K562 (cell line): ENCODE data around the gene NFRKB. TPM values are rescaled to one million over a fixed set of nuclear protein-coding genes. Genes with fewer than 3 reads are reported as not detected.

Source experiments
- ADNP ChIP-seq: fragments of 200-800 bp; sonication (Bioruptor generic); IDR thresholded peaks from 2 replicates; pipeline ENCODE4 v1.6.1; 2016; ENCODE audit warnings: missing genetic modification characterization, missing compliant biosample characterization
- ASH1L ChIP-seq: fragments of 450-650 bp; IDR thresholded peaks from 2 replicates; pipeline ENCODE4 v1.6.1; 2018; ENCODE audit warnings: borderline replicate concordance, mild to moderate bottlenecking, low read depth; ENCODE audit not compliant: partially characterized antibody
- BCL6 ChIP-seq: fragments of 250-450 bp; sonication (Bioruptor Pico); IDR thresholded peaks from 2 replicates; pipeline ENCODE4 v1.4.0; 2020
- CSDE1 ChIP-seq, 2 experiments: fragments of 450-650 bp; IDR thresholded peaks; 2 replicates each; pipeline ENCODE4 v1.6.1; 2016; ENCODE audit warnings: mild to moderate bottlenecking in 1 of 2
- HDAC1 ChIP-seq, 2 experiments: fragments of 450-650 bp; IDR thresholded peaks; 2 replicates each; pipeline ENCODE4 v1.6.1; 2016 to 2017; ENCODE audit warnings: inconsistent platforms in 1 of 2, mild to moderate bottlenecking in 1 of 2, moderate library complexity in 1 of 2
- KDM1A ChIP-seq, 2 experiments: fragments of 450-650 bp; IDR thresholded peaks; 2 replicates each; pipeline ENCODE4 v1.6.1; 2016; ENCODE audit warnings: mild to moderate bottlenecking in 2 of 2
- MAFK ChIP-seq: IDR thresholded peaks from 2 replicates; pipeline ENCODE4 v1.6.1; 2011; ENCODE audit warnings: low read length, improper control_type of control experiment
- MED1 ChIP-seq: sonication (generic); formaldehyde crosslinking; IDR thresholded peaks from 2 replicates; pipeline ENCODE4 v1.8.1; 2023; ENCODE audit warnings: missing genetic modification reagents, borderline replicate concordance
- MXI1 ChIP-seq: IDR thresholded peaks from 2 replicates; pipeline ENCODE4 v1.6.1; 2011; ENCODE audit warnings: low read depth, mild to moderate bottlenecking, improper control_type of control experiment, low read length
- NBN ChIP-seq: fragments of 450-650 bp; IDR thresholded peaks from 2 replicates; pipeline ENCODE4 v1.6.1; 2016; ENCODE audit warnings: low read depth, mild to moderate bottlenecking
- NUFIP1 ChIP-seq: fragments of 450-650 bp; IDR thresholded peaks from 2 replicates; pipeline ENCODE4 v1.6.1; 2018; ENCODE audit not compliant: partially characterized antibody
- POLR2A ChIP-seq: fragments of 450-650 bp; conservative IDR thresholded peaks from 2 replicates; pipeline ENCODE4 v1.6.1; 2016
- POLR2AphosphoS5 ChIP-seq: IDR thresholded peaks from 2 replicates; pipeline ENCODE4 v1.6.1; 2011; ENCODE audit warnings: mild to moderate bottlenecking, low read depth, low read length, moderate library complexity; ENCODE audit not compliant: control insufficient read depth, insufficient read depth
- SAFB ChIP-seq: fragments of 200-400 bp; formaldehyde crosslinking; IDR thresholded peaks from 2 replicates; pipeline ENCODE4 v1.6.1; 2017; ENCODE audit warnings: low read depth, low read length, borderline replicate concordance
- STAT5B ChIP-seq: fragments of 250-450 bp; sonication (Bioruptor Pico); IDR thresholded peaks from 2 replicates; pipeline ENCODE4 v1.8.0; 2021; ENCODE audit warnings: mild to moderate bottlenecking, inconsistent platforms
- TCF3 ChIP-seq: sonication (generic); formaldehyde crosslinking; IDR thresholded peaks from 2 replicates; pipeline ENCODE4 v1.4.0; 2020; ENCODE audit warnings: mild to moderate bottlenecking, missing genetic modification reagents
- ZNF121 ChIP-seq: sonication (generic); formaldehyde crosslinking; conservative IDR thresholded peaks from 2 replicates; pipeline ENCODE4 v1.8.0; 2022; ENCODE audit warnings: missing genetic modification reagents
- ZNF184 ChIP-seq: sonication (generic); formaldehyde crosslinking; IDR thresholded peaks from 2 replicates; pipeline ENCODE4 v1.5.0; 2020; ENCODE audit warnings: missing genetic modification reagents
- ZNF232 ChIP-seq: sonication (generic); formaldehyde crosslinking; IDR thresholded peaks from 2 replicates; pipeline ENCODE4 v1.8.0; 2022; ENCODE audit warnings: mild to moderate bottlenecking, missing genetic modification reagents
- ZNF57 ChIP-seq: fragments of 450-650 bp; formaldehyde crosslinking; IDR thresholded peaks from 2 replicates; pipeline ENCODE4 v1.4.0; 2020; ENCODE audit warnings: mild to moderate bottlenecking, moderate library complexity
- ZNF695 ChIP-seq: fragments of 450-650 bp; formaldehyde crosslinking; IDR thresholded peaks from 2 replicates; pipeline ENCODE4 v1.4.0; 2020; ENCODE audit warnings: mild to moderate bottlenecking, moderate library complexity
- ZNF766 ChIP-seq: fragments of 200-800 bp; sonication (Bioruptor generic); conservative IDR thresholded peaks from 2 replicates; pipeline ENCODE4 v1.6.1; 2016; ENCODE audit warnings: missing genetic modification characterization, missing compliant biosample characterization
- polyA plus RNA-seq, 8 experiments: library from polyadenylated mRNA; depleted of rRNA in 4 of 8; stranded (reverse) in 5 of 8; unstranded in 3 of 8; fragments of >200 nt; fragmentation: Nextera tagmentation in 2 of 8; fragmentation: Illumina TruSeq in 1 of 8; extraction: Ambion mirVana in 2 of 8; extraction: Trizol in 1 of 8; gene quantifications; 2 replicates each; pipeline versions ENCODE4 v1.2.1 to v1.2.3, GENCODE V29; 2011 to 2014; ENCODE audit warnings: inconsistent platforms in 1 of 8, missing spikeins in 1 of 8
- total RNA-seq, 7 experiments: library from RNA; depleted of rRNA in 6 of 7; stranded (reverse); fragments of >200 nt in 6 of 7; fragmentation: Illumina TruSeq in 2 of 7; extraction: Trizol in 2 of 7; gene quantifications; 2 replicates each; pipeline versions ENCODE4 v1.2.1 to v1.2.3, GENCODE V29; 2011 to 2021; ENCODE audit warnings: low replicate concordance in 1 of 7
- TF ChIP-seq, protein P1 (sequence below): sonication (generic); formaldehyde crosslinking; IDR thresholded peaks from 2 replicates; pipeline ENCODE4 v1.8.0; 2023; ENCODE audit warnings: mild to moderate bottlenecking, missing genetic modification reagents
- TF ChIP-seq, protein P2 (sequence below): fragments of 250-450 bp; sonication (Bioruptor Pico); IDR thresholded peaks from 2 replicates; pipeline ENCODE4 v1.8.0; 2021; ENCODE audit warnings: borderline replicate concordance, mild to moderate bottlenecking, moderate library complexity; ENCODE audit not compliant: poor library complexity, severe bottlenecking
- TF ChIP-seq, protein P3 (sequence below), 2 experiments: fragments of 450-650 bp; conservative IDR thresholded peaks; 2 replicates each; pipeline ENCODE4 v1.6.1; 2017; ENCODE audit warnings: mild to moderate bottlenecking in 2 of 2, moderate library complexity in 2 of 2
- TF ChIP-seq, protein P4 (sequence below): sonication (generic); formaldehyde crosslinking; IDR thresholded peaks from 2 replicates; pipeline ENCODE4 v1.8.0; 2022; ENCODE audit warnings: mild to moderate bottlenecking, missing genetic modification reagents

The NFRKB gene
- total and polyA plus RNA-seq, 9 of the 15 experiments (the other 6 are each of a cell fraction or from before 2014, with no cell fraction given): 7.1 to 42.6 (median 23.9) TPM

DNA sequence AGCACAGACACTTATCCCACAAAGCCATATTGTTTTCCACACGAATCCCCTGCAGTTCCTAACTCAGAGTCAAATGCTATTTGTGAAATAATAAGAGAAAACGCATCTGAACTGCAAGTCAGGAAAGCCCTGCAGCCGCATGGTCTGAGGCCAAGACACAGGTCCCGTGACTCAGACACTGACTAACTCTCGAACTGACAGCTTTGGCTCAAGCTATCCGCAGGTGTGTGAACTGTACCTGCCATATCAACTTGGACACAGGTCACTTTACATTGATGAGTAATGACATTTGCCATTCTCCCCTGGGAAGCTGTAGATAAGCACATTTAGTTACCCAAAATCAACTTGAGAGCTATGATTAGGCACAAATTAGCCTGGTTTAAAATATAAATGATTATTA, 34.9 kb upstream of the NFRKB start (continued):
- TF ChIP-seq BCL6 (CRISPR knock-in tag) (no peak), ZNF766 (CRISPR knock-in tag) (no peak), ADNP (tag) (no peak), NBN (no peak), ZNF184 (no peak), MED1 (no peak), CSDE1 (IDR thresholded peaks at IDR 0.05) (no peak), NUFIP1 (no peak), ZNF232 (CRISPR knock-in tag) (no peak), MXI1 (no peak), TCF3 (CRISPR knock-in tag) (peak; percentile 75), MAFK (no peak), ZNF57 (CRISPR knock-in tag) (no peak), HDAC1 (IDR thresholded peaks at IDR 0.05) (no peak), ASH1L (no peak), ZNF121 (CRISPR knock-in tag) (no peak), POLR2A (no peak), KDM1A (IDR thresholded peaks at IDR 0.05) (no peak), STAT5B (CRISPR knock-in tag) (no peak), SAFB (no peak), POLR2AphosphoS5 (peak; percentile 26; the same call in 1 of the 2 replicates), ZNF695 (CRISPR knock-in tag) (no peak)
- TF ChIP-seq, protein P1, sequence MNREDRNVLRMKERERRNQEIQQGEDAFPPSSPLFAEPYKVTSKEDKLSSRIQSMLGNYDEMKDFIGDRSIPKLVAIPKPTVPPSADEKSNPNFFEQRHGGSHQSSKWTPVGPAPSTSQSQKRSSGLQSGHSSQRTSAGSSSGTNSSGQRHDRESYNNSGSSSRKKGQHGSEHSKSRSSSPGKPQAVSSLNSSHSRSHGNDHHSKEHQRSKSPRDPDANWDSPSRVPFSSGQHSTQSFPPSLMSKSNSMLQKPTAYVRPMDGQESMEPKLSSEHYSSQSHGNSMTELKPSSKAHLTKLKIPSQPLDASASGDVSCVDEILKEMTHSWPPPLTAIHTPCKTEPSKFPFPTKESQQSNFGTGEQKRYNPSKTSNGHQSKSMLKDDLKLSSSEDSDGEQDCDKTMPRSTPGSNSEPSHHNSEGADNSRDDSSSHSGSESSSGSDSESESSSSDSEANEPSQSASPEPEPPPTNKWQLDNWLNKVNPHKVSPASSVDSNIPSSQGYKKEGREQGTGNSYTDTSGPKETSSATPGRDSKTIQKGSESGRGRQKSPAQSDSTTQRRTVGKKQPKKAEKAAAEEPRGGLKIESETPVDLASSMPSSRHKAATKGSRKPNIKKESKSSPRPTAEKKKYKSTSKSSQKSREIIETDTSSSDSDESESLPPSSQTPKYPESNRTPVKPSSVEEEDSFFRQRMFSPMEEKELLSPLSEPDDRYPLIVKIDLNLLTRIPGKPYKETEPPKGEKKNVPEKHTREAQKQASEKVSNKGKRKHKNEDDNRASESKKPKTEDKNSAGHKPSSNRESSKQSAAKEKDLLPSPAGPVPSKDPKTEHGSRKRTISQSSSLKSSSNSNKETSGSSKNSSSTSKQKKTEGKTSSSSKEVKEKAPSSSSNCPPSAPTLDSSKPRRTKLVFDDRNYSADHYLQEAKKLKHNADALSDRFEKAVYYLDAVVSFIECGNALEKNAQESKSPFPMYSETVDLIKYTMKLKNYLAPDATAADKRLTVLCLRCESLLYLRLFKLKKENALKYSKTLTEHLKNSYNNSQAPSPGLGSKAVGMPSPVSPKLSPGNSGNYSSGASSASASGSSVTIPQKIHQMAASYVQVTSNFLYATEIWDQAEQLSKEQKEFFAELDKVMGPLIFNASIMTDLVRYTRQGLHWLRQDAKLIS: no peak
- TF ChIP-seq, protein P2, sequence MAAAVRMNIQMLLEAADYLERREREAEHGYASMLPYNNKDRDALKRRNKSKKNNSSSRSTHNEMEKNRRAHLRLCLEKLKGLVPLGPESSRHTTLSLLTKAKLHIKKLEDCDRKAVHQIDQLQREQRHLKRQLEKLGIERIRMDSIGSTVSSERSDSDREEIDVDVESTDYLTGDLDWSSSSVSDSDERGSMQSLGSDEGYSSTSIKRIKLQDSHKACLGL: no peak
- TF ChIP-seq, protein P3, sequence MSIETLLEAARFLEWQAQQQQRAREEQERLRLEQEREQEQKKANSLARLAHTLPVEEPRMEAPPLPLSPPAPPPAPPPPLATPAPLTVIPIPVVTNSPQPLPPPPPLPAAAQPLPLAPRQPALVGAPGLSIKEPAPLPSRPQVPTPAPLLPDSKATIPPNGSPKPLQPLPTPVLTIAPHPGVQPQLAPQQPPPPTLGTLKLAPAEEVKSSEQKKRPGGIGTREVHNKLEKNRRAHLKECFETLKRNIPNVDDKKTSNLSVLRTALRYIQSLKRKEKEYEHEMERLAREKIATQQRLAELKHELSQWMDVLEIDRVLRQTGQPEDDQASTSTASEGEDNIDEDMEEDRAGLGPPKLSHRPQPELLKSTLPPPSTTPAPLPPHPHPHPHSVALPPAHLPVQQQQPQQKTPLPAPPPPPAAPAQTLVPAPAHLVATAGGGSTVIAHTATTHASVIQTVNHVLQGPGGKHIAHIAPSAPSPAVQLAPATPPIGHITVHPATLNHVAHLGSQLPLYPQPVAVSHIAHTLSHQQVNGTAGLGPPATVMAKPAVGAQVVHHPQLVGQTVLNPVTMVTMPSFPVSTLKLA (conservative IDR thresholded peaks at IDR 0.05): no peak
- TF ChIP-seq, protein P4, sequence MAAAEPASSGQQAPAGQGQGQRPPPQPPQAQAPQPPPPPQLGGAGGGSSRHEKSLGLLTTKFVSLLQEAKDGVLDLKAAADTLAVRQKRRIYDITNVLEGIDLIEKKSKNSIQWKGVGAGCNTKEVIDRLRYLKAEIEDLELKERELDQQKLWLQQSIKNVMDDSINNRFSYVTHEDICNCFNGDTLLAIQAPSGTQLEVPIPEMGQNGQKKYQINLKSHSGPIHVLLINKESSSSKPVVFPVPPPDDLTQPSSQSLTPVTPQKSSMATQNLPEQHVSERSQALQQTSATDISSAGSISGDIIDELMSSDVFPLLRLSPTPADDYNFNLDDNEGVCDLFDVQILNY: no peak
